CD4-positive, alpha-beta T cell treated with Interleukin-4 for 1 hour (primary cell): ENCODE measurements around the gene SHMT1.
A peak's percentile ranks its signal among the peaks of the same experiment; 100 is the strongest.
"Not testable (repeated sequence)": the region's sequence is repeated elsewhere in the genome, so short reads cannot be mapped to it uniquely, and the experiment has no call there.

Experiments used
- DNase-seq, 2 donors: peaks; one replicate each; pipeline ENCODE4 v3.0.0-alpha.2; 2020 to 2022

SHMT1 gene

GRCh38 chr17:18378205-18378505 is 14.8 kb upstream of the SHMT1 start:
- DNase-seq = no peak

- DNase-seq = peak in 1 of 2 donors; percentile 56
Observed at GRCh38 chr17:18377437-18378204, 14.3 kb upstream of the SHMT1 start, which contains the start of gene EVPLL. Gene EVPLL (plus strand): TSS chr17:18377778. CDS start chr17:18380938, 3,160 bp downstream.

- no peak for DNase-seq
Observed at GRCh38 chr17:18374216-18374615, 10.9 kb upstream of the SHMT1 start.

- DNase-seq = not testable (repeated sequence)
Observed at GRCh38 chr17:18373181-18373580, 9.8 kb upstream of the SHMT1 start.

GRCh38 chr17:18371455-18371854 is 8.1 kb upstream of the SHMT1 start:
- DNase-seq = no peak

- no peak for DNase-seq
Observed at GRCh38 chr17:18370761-18371160, 7.4 kb upstream of the SHMT1 start.

GRCh38 chr17:18368946-18369345 is 5.6 kb upstream of the SHMT1 start:
- DNase-seq = no peak

GRCh38 chr17:18364166-18364565 is 816 bp upstream of the SHMT1 start:
- no peak for DNase-seq

GRCh38 chr17:18362698-18363100 is 651 bp downstream of the SHMT1 start:
- DNase-seq = no peak

- DNase-seq = no peak
Observed at GRCh38 chr17:18361837-18362697, 1.3 kb downstream of the SHMT1 start.

GRCh38 chr17:18360518-18360917 is 2.8 kb downstream of the SHMT1 start:
- no peak for DNase-seq

- DNase-seq = peak in 1 of 2 donors; percentile 25
Observed at GRCh38 chr17:18356624-18357023, 6.7 kb downstream of the SHMT1 start.

- no peak for DNase-seq
Observed at GRCh38 chr17:18353541-18353940, 9.8 kb downstream of the SHMT1 start.

GRCh38 chr17:18344021-18344420 is 19.3 kb downstream of the SHMT1 start:
- no peak for DNase-seq

GRCh38 chr17:18339933-18340332 is 23.4 kb downstream of the SHMT1 start:
- no peak for DNase-seq

- DNase-seq = not testable (repeated sequence)
Observed at GRCh38 chr17:18338158-18338557, 25.2 kb downstream of the SHMT1 start.

- DNase-seq = no peak
Observed at GRCh38 chr17:18332909-18333489, 30.4 kb downstream of the SHMT1 start.

- DNase-seq = peak in 1 of 2 donors; percentile 25
Observed at GRCh38 chr17:18331879-18332278, 31.5 kb downstream of the SHMT1 start.

- DNase-seq = no peak
Observed at GRCh38 chr17:18328643-18329204, 34.6 kb downstream of the SHMT1 start.

GRCh38 chr17:18327556-18327955 is 35.8 kb downstream of the SHMT1 start:
- DNase-seq = no peak

GRCh38 chr17:18327093-18327492 is 36.3 kb downstream of the SHMT1 start:
- DNase-seq = no peak

GRCh38 chr17:18326572-18326971 is 36.8 kb downstream of the SHMT1 start:
- no peak for DNase-seq

GRCh38 chr17:18326039-18326438 is 37.3 kb downstream of the SHMT1 start:
- no peak for DNase-seq
